Measurements from ENCODE around the gene LUZP2. TPM values are rescaled to one million over a fixed set of nuclear protein-coding genes. Genes with fewer than 3 reads are reported as not detected.

Gene LUZP2
- total RNA-seq, 2 donors from 2014 or later, result not detected

DNA sequence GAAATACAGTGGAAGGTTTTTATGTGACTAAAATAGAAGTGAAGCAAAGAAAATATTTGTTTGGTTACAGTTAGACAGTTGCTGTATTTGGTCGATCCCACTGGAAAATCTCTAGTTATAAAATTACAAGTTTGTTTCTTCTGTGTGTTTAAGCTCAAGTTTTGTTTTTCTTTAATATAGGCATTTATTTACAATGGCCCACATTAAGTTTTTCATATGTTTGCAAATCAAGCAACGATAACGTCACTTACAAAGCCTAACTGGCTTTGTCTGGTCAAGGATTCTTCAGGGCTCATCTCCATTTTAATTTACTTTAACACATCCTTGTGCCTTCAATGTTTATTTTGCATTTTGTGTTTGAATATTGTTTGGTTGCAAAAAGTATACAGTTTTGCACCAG is 270.6 kb downstream of the LUZP2 start:
- DNase-seq, result no peak
- ATAC-seq, result no peak
- intact Hi-C loops (cut with DNase I), result no loop called here

DNA sequence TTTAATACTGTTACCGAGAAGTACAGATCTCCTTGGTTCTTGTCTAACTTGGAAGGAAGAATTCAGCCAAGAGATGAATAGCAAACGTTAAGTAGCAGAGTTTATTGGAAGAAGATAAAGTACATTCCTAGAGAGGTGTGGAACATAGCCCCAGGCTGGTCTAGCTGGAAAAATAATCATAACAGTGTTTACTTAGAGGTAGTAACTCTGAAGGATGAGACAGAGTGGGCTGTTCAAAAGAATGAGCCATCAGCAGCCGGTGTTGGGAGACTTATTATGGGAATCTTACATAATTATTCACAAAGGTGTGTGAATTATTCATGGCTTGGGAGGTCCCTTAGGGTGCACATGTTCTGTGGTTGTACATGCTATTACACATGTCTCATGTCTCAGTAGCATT is 276.5 kb downstream of the LUZP2 start:
- no peak for DNase-seq
- intact Hi-C loops (cut with DNase I), result no loop called here
- ATAC-seq, result no peak

DNA sequence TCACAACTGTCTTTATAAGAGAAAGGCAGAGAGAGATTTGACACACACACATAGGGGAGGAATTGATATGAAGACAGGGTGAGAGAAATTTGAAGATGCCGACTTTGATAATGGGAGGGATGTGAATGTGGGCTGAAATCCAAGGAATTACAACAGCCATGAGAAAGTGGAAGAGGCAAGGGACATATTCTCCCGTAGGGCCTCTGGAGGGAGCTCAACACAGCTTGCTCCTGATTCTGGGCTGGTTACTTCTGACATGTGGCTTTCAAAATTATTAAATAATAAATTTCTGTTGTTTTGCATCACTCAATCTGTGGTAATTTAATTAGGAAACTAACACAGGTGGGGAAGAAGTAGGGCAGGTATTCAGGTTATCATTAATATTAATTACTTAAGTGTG is 282.9 kb downstream of the LUZP2 start:
- ATAC-seq (no peak), DNase-seq (no peak)
- intact Hi-C loops (cut with DNase I), result no loop called here

DNA sequence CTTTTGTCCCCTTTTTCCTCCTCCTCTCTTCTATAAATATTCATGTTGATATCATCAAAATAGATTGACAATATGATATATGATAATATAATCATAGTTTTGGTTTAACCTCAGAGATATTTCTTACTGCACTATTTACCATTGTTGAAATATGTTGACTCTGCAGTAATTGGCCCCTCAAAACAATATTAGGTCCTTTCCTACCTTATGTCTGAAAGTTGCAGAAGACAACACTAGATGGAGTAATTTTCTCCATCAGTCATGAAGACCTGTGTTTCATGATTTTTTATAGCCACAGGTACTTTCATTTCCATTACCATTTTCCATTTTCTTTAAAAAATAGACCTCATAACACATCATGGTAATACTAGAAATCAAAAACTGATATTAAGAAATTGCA is 284.4 kb downstream of the LUZP2 start:
- DNase-seq (no peak), ATAC-seq (no peak)
- intact Hi-C loops (cut with DNase I), result no loop called here

DNA sequence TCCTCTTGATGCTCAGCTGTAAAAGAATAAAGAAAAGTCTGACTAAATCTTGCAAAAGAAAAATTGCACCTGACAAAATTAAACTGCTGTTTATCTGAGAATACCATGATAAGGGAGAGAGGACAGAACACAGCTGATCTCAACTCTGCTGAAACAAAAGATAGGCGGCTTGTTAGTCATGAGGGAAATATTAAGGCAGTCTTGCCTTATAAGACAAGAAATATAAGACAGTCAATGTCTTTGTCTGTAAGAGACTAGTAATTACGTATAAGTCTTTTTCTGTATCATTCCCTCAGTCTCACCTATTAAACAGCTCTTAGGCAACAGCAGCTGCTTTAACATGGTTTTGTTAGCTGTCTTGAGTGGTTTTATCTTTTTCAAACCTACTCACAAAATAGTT is 296.6 kb downstream of the LUZP2 start:
- DNase-seq (no peak), ATAC-seq (no peak)
- intact Hi-C loops (cut with DNase I), result no loop called here

DNA sequence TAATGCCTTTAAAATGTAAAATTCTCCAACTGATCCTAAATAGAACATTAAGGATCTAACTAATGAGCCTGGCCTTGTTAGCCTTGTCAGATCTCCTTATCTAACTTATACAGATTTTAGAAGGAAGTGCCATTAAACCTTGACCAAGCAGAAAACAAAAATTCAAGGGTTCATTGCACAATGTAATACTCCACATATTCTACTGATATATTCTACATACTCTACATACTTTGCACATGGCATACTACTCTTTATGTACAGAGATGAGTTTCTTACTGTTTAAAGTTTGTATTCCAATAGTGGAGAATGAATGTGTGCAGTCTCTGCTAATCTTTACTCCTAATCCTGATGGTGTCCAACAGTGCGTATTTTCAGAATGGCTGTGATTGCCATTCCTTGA is 297.2 kb downstream of the LUZP2 start:
- DNase-seq (no peak), ATAC-seq (no peak)
- intact Hi-C loops (cut with DNase I), result no loop called here

DNA sequence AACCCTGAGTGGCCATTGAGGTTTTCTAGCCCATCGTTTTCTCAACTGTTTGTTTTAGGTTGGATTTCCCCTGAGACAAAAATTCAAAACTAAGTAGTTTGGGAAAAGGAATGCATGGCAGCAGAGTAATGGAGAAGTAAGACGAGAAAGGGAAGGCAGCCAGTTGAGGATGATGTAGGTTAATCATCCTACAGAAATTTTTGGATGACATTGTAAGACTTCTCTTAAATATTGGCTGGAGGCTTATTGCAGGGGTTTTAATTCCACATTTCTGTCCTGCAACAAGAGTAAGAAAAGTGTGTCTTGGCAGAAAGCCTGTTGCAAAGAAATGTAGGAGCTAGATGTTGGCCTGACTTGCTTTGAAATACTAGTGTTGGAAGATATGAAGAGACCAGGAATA is 308.8 kb downstream of the LUZP2 start:
- no peak for DNase-seq
- no peak for ATAC-seq
- intact Hi-C loops (cut with DNase I), result no loop called here

DNA sequence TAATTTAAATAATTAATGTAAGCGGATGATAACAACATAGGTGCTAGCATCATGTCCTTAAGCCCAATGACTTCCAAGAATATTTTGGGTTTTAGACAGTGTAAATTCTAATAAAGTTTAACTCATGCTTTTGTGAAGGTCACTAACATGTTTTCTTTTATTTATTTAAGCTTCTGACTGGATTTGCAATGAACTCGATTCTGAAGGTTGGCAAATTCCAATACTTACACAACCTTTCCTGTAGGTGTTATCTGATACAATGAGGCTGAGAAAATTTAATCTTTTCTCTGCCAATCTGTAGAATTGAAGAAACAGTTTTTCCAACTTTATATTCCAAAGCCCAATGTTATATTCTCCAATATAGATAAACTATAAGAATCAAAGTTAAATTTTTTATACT is 311.3 kb downstream of the LUZP2 start:
- intact Hi-C loops (cut with DNase I), result no loop called here
- DNase-seq (no peak), ATAC-seq (no peak)

DNA sequence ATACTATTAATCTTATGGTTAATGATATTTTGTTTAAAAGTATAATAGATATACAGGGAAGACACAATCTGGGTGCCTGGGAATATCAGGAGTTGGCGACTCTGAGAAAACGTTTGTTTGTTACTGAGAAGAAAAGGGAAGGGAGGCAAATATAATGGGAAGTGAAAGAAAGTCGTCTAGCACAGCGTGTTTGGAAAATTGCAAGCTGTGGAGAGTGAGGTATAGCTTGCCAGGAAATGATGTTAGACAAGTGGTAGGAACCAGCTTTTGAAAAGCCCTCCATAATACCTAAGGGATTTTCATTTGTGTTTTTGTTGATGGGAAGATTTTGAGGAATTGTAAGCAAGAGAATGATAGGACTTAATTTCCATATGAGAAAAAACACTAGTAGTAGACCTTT is 322.2 kb downstream of the LUZP2 start:
- intact Hi-C loops (cut with DNase I), result no loop called here
- ATAC-seq (no peak), DNase-seq (no peak)

DNA sequence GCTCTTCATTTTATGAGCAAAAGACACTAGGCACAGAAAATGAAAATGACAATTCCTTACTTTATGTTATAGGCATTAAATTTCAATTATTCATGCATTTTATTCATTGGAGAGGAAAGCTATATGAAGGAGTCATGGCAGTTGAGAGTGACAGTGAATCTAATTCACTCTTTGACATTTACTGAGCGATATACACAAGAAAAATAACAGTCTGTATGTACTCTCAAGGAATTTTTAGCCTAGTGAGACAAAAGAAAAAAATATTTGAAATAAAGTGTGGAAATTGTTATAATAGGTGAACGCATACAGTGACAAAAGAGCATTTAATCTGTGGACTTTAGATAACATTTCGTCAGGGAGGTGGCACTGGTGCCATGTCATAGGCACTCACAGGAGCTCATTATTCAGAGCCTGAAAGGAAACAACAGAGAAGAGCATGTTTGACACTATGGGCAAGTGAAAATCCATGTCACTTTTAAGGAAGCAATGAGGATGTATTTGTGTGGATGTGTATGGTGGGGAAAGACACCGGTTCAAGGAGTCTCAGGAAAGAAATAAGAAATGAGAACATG is 323.1 kb downstream of the LUZP2 start:
- intact Hi-C loops (cut with DNase I), result no loop called here
- no peak for ATAC-seq

DNA sequence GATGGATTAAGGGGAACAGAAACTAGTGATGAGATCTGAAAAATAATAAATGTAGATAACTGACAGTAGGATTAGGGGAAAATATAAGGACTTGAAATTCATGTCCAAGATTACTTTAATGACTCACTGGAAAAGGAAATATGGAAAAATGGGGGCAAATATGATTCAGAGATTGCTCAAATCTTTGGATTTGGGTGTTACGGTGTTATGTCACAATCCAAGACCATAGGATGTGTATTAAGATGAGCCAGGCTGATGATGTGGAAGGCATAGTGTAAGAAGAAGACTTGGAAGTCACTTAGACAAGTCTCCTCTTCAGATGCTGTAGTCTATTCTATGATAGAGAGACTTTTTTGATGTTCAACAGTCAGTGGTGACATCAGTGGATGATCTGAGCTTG is 323.7 kb downstream of the LUZP2 start:
- no peak for DNase-seq
- intact Hi-C loops (cut with DNase I), result no loop called here
- ATAC-seq, result no peak

More for the DNA sequence above, 323.1 kb downstream of the LUZP2 start:
- no peak for DNase-seq

DNA sequence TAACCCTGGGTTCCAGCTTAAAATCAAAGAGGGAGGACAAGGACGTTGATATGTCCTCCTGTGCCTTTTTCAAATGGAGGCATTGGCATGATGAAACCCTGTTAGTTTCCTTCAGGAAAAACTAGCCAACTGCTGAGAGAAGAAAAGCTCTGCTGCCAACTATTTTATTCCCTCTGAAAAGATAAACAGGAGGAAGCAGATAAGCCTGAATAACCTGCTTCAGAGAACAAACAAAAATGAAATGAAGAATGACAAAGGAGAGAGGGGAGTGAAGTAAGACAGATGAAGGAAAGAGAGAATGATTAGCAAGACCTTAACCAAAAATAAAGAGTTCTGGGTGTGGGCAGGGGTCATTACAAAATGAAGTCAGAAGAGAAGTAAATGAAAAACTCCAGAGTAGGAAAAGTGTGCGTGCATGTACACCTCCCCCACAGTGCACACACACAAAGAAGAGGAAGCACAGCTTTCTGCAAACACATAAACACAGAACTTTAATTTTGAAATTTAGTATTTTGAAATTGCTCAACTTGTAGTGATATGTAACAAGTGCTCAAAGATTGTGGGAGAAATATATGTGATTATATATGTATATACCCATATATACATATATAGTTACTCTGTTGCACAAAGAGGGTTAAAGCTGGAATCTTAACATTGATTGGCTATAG is 332.2 kb downstream of the LUZP2 start:
- DNase-seq (no peak), ATAC-seq (no peak)
- intact Hi-C loops (cut with DNase I), result no loop called here

DNA sequence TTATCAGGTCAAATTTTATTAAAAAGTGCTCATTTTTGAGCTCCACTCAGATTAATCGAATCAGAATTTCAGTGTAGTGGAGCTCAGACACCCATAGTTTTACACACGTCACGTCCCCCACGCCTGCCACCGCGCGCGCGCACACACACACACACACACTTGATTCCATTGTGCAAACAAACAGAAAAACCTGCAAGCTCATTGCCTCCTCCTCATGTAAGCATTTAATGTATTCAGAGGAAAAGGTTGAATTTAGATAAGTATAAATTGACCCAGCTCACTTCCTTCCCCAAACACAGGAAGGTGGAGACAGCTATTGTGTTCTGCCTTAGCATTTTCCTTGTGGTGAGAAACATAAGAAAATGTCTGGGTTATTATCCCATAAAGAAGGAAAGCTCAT is 336.7 kb downstream of the LUZP2 start:
- no peak for ATAC-seq
- intact Hi-C loops (cut with DNase I), result no loop called here
- DNase-seq, result no peak

DNA sequence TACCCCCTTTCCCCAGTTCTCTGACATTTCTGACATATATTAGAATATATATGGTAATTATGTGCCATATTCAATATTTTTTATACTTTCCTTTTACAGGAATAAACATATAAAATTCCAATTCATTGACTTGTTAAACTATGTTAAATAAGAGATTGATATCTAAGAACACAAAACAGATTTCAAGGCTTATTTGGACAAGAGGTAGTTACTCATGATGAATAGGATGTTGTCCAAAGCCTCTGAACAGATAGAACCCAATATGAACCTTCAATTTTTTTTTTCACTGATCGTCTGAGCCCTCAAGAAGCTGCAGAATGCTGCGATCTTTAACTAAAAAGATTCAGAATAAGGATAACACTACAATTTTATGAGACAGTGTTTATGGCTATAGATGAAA is 340.3 kb downstream of the LUZP2 start:
- DNase-seq (no peak), ATAC-seq (no peak)
- intact Hi-C loops (cut with DNase I), result no loop called here

DNA sequence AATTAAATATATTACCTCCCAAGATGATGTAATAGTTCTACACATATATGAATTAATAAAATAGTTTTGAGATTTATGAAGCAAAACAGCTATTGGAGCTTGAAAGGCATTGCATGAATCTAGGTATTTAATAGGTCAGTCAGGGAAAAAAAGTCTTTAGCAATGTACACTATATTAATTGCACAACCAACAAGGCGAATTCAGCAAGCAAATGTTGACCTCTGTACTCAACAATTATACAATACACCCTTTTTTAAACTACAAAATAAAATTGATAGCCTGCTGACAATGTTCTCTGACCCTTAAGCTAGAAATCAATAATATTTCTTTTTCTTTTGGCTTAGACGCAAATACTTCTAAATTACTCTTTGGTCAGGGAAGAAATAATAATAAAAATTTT is 345.5 kb downstream of the LUZP2 start:
- intact Hi-C loops (cut with DNase I), result no loop called here
- ATAC-seq (no peak), DNase-seq (no peak)

DNA sequence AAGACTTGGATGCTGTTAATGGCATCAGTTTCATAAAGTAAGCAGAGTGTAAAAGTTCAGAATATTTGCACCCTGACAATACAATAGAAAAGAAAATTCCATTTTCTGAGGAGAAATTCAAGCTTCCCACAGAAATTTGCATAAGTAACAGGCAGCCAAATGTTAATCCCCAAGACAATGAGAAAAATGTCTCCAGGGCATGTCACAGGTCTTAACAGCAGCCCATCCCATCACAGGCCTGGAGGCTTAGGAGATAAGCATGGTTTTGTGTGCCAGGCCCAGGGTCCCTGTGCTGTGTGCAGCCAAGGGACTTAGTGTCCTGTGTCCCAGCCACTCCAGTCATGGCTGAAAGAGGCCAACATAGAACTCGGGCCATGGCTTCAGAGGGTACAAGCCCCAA is 347.6 kb downstream of the LUZP2 start:
- ATAC-seq (no peak), DNase-seq (no peak)
- intact Hi-C loops (cut with DNase I), result no loop called here

DNA sequence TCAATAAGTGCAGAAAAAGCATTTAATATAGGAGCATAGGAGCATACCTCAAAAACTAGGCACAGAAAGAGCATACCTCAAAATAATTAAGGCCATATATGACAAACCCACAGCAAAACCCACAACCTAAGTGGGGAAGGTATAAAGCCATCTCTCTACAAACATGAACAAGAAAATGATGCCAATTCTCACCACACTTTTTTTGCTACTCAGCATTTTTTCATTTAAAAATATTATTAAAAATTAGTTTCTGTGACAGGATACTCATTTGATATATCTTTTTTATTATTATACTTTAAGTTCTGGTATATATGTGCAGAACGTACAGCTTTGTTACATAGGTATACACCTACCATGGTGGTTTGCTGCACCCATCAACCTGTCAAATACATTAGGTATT is 352.0 kb downstream of the LUZP2 start:
- intact Hi-C loops (cut with DNase I), result no loop called here
- DNase-seq (no peak), ATAC-seq (no peak)

DNA sequence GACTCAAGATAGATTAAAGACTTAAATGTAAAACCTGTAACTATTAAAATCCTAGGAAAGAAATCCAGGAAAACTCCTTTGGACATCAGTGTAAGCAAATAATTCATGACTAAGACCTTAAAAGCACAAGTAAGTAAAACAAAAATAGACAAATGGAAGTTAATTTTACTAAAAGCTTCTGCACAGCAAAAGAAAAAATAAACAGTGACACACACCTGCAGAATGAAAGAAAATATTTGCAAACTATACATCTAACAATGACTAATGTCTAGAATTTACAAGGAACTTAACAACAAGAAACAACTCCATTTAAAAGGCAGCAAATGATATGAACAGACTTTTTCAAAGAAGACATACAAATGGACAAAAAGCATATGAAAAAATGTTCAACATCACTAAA is 359.1 kb downstream of the LUZP2 start:
- ATAC-seq (no peak), DNase-seq (no peak)
- intact Hi-C loops (cut with DNase I), result no loop called here

DNA sequence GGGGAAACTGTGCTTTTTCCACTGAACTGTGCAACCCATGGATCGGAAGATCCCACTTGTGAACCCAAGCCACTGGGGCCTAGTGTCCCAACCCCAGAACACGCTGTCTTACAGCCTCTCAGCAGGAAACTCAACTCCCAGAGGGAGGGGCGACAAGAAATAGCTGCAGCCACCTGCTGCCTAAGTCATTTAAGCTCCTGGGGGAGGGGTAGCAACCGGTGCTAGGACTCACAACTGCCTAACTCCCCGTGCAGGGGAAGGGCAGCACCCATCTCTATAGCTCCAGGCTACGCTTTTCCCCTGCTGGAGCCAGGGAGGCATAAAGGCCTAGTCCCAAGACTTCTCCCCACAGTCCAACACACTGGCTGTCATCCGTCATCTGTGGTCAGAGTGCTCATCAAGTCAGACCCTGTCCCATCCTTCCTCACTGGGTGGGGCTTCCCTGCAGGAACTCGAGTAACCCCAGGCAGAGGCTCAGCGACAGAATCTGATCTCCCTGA is 363.0 kb downstream of the LUZP2 start:
- intact Hi-C loops (cut with DNase I), result no loop called here
- ATAC-seq (no peak), DNase-seq (no peak)

DNA sequence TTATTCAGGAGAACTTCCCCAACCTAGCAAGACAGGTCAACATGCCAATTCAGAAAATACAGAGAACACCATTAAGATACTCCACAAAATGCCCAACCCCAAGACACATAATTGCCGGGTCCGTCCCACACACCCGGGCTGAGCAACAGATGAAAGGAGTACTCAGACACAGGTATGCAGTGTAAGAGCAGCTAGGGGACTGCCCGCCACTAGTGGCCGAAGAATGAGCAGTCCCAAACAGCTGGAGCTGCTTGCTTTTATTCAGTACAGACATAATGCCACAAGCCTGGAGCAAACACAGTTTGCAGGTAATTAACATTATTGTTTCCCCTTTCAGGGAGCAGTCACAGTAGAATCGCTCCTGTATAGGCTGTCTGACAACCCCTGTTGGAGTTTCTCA is 364.6 kb downstream of the LUZP2 start:
- no peak for ATAC-seq
- intact Hi-C loops (cut with DNase I), result no loop called here
- no peak for DNase-seq

DNA sequence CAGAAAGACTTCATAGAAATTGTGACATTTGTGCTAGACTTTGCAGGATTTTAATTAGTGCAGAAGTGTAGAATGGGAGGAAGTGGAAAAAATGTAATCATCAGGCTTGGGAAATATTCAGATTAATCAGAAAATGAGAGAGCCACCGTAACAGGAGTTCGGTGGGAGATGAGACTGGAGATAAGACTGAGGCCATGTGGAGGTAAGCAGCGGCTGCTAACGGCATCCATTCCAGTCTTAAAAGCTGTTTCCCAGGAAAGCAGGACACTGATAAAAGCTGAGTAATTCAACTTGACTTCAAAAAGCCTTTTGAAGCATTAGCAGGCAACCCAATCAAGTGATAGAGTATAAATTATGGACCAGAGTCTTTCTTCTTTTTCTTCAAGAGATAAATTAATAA is 369.9 kb downstream of the LUZP2 start:
- intact Hi-C loops (cut with DNase I), result no loop called here
- ATAC-seq (no peak), DNase-seq (no peak)

DNA sequence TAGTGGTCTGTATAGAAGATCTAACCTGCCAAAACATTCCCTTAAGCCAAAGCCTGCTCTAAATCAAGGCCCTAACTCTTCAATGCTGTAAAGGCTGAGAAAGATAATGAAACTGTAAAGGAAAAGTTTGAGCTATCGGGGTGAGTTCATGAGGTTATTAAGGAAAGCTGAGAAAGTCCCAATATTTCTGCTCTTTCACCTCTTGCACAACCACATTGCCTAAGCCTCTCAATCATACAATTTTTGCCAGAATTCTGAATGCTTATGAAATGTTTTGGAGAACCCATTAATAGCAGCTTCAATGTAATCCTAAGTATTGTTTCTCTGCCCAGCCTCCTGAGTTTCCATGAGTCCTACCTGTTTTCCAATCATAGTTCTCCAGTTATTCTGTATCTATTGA is 373.2 kb downstream of the LUZP2 start:
- intact Hi-C loops (cut with DNase I), result no loop called here
- DNase-seq (no peak), ATAC-seq (no peak)

Measured in left cardiac atrium (tissue), 4 donors.